HepG2 (cell line): ENCODE data around the gene PIK3R1. TPM values are rescaled to one million over a fixed set of nuclear protein-coding genes. Genes with fewer than 3 reads are reported as not detected.

Experiments used
- CHD4 ChIP-seq: fragments of 200-600 bp; sonication (generic); IDR thresholded peaks from 2 replicates; pipeline ENCODE4 v1.7.0; 2017; ENCODE audit warnings: mild to moderate bottlenecking, low read length, borderline replicate concordance
- HNF4A ChIP-seq: sonication (generic); formaldehyde crosslinking; IDR thresholded peaks from 2 replicates; pipeline ENCODE4 v1.4.0; 2020; ENCODE audit warnings: missing genetic modification reagents
- ISL2 ChIP-seq: sonication (generic); formaldehyde crosslinking; IDR thresholded peaks from 2 replicates; pipeline ENCODE4 v1.5.0; 2020; ENCODE audit warnings: missing genetic modification reagents
- NRL ChIP-seq: sonication (generic); formaldehyde crosslinking; IDR thresholded peaks from 2 replicates; pipeline ENCODE4 v1.5.0; 2020; ENCODE audit warnings: missing genetic modification reagents, mild to moderate bottlenecking, moderate library complexity, borderline replicate concordance
- POGZ ChIP-seq: sonication (generic); formaldehyde crosslinking; IDR thresholded peaks from 2 replicates; pipeline ENCODE4 v1.4.0; 2020; ENCODE audit warnings: mild to moderate bottlenecking, missing genetic modification reagents
- TBX2 ChIP-seq: sonication (generic); formaldehyde crosslinking; IDR thresholded peaks from 2 replicates; pipeline ENCODE4 v1.5.0; 2020; ENCODE audit warnings: missing genetic modification reagents, mild to moderate bottlenecking, borderline replicate concordance
- ZNF253 ChIP-seq: sonication (generic); formaldehyde crosslinking; IDR thresholded peaks from 2 replicates; pipeline ENCODE4 v1.8.0; 2022; ENCODE audit warnings: mild to moderate bottlenecking, missing genetic modification reagents, borderline replicate concordance
- ZNF30 ChIP-seq: sonication (generic); formaldehyde crosslinking; IDR thresholded peaks from 2 replicates; pipeline ENCODE4 v1.5.0; 2020; ENCODE audit warnings: mild to moderate bottlenecking, missing genetic modification reagents
- polyA plus RNA-seq, 8 experiments: library from polyadenylated mRNA; depleted of rRNA in 3 of 8; stranded (reverse) in 7 of 8; unstranded in 1 of 8; fragments of >200 nt; fragmentation: Illumina TruSeq in 4 of 8; extraction: Trizol in 4 of 8; gene quantifications; 2 replicates each; pipeline versions ENCODE4 v1.2.1 to v1.2.3, GENCODE V29; 2011 to 2016; ENCODE audit warnings: low read depth in 4 of 8, missing spikeins in 1 of 8, mixed read lengths in 1 of 8; ENCODE audit not compliant: insufficient read depth in 1 of 8
- total RNA-seq, 5 experiments: library from RNA; depleted of rRNA; stranded (reverse); fragments of >200 nt; fragmentation: Illumina TruSeq; extraction: Trizol; gene quantifications; 2 replicates each; pipeline ENCODE4 v1.2.3, GENCODE V29; 2016; ENCODE audit warnings: low read depth in 1 of 5
- TF ChIP-seq, protein P1 (sequence below): sonication (generic); formaldehyde crosslinking; IDR thresholded peaks from 2 replicates; pipeline ENCODE4 v1.4.0; 2020; ENCODE audit warnings: missing genetic modification reagents, borderline replicate concordance
- TF ChIP-seq, protein P2 (sequence below): sonication (generic); formaldehyde crosslinking; IDR thresholded peaks from 2 replicates; pipeline ENCODE4 v1.5.0; 2020; ENCODE audit warnings: missing genetic modification reagents
- TF ChIP-seq, protein P3 (sequence below): IDR thresholded peaks from 2 replicates; pipeline ENCODE4 v1.6.1; 2018; ENCODE audit warnings: missing genetic modification reagents
- TF ChIP-seq, protein P4 (sequence below): sonication (generic); formaldehyde crosslinking; IDR thresholded peaks from 2 replicates; pipeline ENCODE4 v1.4.0; 2020; ENCODE audit warnings: mild to moderate bottlenecking, missing genetic modification reagents, borderline replicate concordance
- TF ChIP-seq, protein P5 (sequence below): sonication (generic); formaldehyde crosslinking; IDR thresholded peaks from 2 replicates; pipeline ENCODE4 v1.8.0; 2022; ENCODE audit warnings: mild to moderate bottlenecking, missing genetic modification reagents, borderline replicate concordance
- TF ChIP-seq, protein P6 (sequence below): sonication (generic); formaldehyde crosslinking; IDR thresholded peaks from 2 replicates; pipeline ENCODE4 v1.4.0; 2020; ENCODE audit warnings: missing genetic modification reagents

Gene PIK3R1
- total and polyA plus RNA-seq, 2 of the 13 experiments (the other 11 are each of a cell fraction or from before 2014, with no cell fraction given), result 8.4 to 21.3 TPM

DNA sequence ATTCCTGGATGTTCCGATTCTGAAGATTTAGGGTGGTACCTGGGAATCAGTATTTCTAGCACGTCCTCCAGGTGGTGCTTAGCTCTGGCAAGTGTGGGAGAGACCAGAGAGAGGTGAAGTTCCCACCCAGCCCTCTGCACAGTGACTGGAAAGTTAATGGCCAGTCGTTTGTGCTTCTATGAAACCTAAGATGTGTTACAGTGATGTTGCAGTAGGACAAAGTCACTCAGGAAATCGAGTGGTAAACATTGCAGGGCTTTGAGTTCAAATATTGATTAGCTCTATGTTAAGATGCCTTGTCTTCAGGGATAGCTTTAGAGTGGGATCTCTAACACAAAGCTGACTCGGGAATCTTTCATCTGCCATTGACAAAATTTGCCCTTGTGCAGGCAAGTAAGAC is 55.6 kb downstream of the PIK3R1 start (continued):
- TF ChIP-seq, protein P1, sequence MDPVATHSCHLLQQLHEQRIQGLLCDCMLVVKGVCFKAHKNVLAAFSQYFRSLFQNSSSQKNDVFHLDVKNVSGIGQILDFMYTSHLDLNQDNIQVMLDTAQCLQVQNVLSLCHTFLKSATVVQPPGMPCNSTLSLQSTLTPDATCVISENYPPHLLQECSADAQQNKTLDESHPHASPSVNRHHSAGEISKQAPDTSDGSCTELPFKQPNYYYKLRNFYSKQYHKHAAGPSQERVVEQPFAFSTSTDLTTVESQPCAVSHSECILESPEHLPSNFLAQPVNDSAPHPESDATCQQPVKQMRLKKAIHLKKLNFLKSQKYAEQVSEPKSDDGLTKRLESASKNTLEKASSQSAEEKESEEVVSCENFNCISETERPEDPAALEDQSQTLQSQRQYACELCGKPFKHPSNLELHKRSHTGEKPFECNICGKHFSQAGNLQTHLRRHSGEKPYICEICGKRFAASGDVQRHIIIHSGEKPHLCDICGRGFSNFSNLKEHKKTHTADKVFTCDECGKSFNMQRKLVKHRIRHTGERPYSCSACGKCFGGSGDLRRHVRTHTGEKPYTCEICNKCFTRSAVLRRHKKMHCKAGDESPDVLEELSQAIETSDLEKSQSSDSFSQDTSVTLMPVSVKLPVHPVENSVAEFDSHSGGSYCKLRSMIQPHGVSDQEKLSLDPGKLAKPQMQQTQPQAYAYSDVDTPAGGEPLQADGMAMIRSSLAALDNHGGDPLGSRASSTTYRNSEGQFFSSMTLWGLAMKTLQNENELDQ (CRISPR knock-in tag), result no peak
- TF ChIP-seq, protein P2, sequence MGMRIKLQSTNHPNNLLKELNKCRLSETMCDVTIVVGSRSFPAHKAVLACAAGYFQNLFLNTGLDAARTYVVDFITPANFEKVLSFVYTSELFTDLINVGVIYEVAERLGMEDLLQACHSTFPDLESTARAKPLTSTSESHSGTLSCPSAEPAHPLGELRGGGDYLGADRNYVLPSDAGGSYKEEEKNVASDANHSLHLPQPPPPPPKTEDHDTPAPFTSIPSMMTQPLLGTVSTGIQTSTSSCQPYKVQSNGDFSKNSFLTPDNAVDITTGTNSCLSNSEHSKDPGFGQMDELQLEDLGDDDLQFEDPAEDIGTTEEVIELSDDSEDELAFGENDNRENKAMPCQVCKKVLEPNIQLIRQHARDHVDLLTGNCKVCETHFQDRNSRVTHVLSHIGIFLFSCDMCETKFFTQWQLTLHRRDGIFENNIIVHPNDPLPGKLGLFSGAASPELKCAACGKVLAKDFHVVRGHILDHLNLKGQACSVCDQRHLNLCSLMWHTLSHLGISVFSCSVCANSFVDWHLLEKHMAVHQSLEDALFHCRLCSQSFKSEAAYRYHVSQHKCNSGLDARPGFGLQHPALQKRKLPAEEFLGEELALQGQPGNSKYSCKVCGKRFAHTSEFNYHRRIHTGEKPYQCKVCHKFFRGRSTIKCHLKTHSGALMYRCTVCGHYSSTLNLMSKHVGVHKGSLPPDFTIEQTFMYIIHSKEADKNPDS, result no peak
- TF ChIP-seq HNF4A (peak; percentile 71), ZNF253 (CRISPR knock-in tag) (no peak), ISL2 (peak; percentile 80), NRL (CRISPR knock-in tag) (no peak), CHD4 (no peak), TBX2 (CRISPR knock-in tag) (peak; percentile 57), POGZ (CRISPR knock-in tag) (peak; percentile 78), ZNF30 (CRISPR knock-in tag) (no peak)
- TF ChIP-seq, protein P3, sequence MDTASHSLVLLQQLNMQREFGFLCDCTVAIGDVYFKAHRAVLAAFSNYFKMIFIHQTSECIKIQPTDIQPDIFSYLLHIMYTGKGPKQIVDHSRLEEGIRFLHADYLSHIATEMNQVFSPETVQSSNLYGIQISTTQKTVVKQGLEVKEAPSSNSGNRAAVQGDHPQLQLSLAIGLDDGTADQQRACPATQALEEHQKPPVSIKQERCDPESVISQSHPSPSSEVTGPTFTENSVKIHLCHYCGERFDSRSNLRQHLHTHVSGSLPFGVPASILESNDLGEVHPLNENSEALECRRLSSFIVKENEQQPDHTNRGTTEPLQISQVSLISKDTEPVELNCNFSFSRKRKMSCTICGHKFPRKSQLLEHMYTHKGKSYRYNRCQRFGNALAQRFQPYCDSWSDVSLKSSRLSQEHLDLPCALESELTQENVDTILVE (CRISPR knock-in tag), result no peak
- TF ChIP-seq, protein P4, sequence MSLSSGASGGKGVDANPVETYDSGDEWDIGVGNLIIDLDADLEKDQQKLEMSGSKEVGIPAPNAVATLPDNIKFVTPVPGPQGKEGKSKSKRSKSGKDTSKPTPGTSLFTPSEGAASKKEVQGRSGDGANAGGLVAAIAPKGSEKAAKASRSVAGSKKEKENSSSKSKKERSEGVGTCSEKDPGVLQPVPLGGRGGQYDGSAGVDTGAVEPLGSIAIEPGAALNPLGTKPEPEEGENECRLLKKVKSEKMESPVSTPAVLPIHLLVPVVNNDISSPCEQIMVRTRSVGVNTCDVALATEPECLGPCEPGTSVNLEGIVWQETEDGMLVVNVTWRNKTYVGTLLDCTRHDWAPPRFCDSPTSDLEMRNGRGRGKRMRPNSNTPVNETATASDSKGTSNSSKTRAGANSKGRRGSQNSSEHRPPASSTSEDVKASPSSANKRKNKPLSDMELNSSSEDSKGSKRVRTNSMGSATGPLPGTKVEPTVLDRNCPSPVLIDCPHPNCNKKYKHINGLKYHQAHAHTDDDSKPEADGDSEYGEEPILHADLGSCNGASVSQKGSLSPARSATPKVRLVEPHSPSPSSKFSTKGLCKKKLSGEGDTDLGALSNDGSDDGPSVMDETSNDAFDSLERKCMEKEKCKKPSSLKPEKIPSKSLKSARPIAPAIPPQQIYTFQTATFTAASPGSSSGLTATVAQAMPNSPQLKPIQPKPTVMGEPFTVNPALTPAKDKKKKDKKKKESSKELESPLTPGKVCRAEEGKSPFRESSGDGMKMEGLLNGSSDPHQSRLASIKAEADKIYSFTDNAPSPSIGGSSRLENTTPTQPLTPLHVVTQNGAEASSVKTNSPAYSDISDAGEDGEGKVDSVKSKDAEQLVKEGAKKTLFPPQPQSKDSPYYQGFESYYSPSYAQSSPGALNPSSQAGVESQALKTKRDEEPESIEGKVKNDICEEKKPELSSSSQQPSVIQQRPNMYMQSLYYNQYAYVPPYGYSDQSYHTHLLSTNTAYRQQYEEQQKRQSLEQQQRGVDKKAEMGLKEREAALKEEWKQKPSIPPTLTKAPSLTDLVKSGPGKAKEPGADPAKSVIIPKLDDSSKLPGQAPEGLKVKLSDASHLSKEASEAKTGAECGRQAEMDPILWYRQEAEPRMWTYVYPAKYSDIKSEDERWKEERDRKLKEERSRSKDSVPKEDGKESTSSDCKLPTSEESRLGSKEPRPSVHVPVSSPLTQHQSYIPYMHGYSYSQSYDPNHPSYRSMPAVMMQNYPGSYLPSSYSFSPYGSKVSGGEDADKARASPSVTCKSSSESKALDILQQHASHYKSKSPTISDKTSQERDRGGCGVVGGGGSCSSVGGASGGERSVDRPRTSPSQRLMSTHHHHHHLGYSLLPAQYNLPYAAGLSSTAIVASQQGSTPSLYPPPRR (CRISPR knock-in tag), result no peak; the same call in 1 of the 2 replicates
- TF ChIP-seq, protein P5, sequence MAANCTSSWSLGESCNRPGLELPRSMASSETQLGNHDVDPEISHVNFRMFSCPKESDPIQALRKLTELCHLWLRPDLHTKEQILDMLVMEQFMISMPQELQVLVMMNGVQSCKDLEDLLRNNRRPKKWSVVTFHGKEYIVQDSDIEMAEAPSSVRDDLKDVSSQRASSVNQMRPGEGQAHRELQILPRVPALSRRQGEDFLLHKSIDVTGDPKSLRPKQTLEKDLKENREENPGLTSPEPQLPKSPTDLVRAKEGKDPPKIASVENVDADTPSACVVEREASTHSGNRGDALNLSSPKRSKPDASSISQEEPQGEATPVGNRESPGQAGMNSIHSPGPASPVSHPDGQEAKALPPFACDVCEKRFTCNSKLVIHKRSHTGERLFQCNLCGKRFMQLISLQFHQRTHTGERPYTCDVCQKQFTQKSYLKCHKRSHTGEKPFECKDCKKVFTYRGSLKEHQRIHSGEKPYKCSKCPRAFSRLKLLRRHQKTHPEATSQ (CRISPR knock-in tag), result no peak
- TF ChIP-seq, protein P6, sequence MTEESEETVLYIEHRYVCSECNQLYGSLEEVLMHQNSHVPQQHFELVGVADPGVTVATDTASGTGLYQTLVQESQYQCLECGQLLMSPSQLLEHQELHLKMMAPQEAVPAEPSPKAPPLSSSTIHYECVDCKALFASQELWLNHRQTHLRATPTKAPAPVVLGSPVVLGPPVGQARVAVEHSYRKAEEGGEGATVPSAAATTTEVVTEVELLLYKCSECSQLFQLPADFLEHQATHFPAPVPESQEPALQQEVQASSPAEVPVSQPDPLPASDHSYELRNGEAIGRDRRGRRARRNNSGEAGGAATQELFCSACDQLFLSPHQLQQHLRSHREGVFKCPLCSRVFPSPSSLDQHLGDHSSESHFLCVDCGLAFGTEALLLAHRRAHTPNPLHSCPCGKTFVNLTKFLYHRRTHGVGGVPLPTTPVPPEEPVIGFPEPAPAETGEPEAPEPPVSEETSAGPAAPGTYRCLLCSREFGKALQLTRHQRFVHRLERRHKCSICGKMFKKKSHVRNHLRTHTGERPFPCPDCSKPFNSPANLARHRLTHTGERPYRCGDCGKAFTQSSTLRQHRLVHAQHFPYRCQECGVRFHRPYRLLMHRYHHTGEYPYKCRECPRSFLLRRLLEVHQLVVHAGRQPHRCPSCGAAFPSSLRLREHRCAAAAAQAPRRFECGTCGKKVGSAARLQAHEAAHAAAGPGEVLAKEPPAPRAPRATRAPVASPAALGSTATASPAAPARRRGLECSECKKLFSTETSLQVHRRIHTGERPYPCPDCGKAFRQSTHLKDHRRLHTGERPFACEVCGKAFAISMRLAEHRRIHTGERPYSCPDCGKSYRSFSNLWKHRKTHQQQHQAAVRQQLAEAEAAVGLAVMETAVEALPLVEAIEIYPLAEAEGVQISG (CRISPR knock-in tag), result peak; percentile 13; the same call in 1 of the 2 replicates
